Astrocyte of the spinal cord (primary cell): ENCODE data around the gene MT1F.
A peak's percentile ranks its signal among the peaks of the same experiment; 100 is the strongest.

ENCODE experiments used
- DNase-seq: peaks from one replicate; pipeline ENCODE4 v3.0.0; 2011; ENCODE audit warnings: low read depth, low spot score
- H3K4me3 ChIP-seq: 2 replicates; pipeline ENCODE4 v1.5.1; 2011; ENCODE audit warnings: low read depth, mild to moderate bottlenecking, low read length, moderate library complexity
- CTCF ChIP-seq: IDR thresholded peaks from 2 replicates; pipeline ENCODE4 v1.5.1; 2012; ENCODE audit warnings: low read depth, mild to moderate bottlenecking, low read length, inconsistent platforms
- in situ Hi-C: cut with HindIII; loops from 2 replicates; pipeline ENCODE4 v1.10.0; 2017; ENCODE audit warnings: low sequenced_read_pairs

The MT1F gene

GRCh38 chr16:56657555-56658326 is at the start of gene MT1F:
Gene MT1F (plus strand): TSS chr16:56657959. CDS start chr16:56658059, 100 bp downstream.
- DNase-seq: no peak
- no peak for TF ChIP-seq CTCF
- in situ Hi-C loops: no loop called here
- H3K4me3 ChIP-seq: peak within 1 kb of the TSS; percentile 43

- in situ Hi-C loops: no loop called here
Observed at GRCh38 chr16:56608043-56608875, 49.5 kb upstream of the MT1F start, which contains the start of gene MT2A. Gene MT2A (plus strand): TSS chr16:56608584. CDS start chr16:56608656, 72 bp downstream.

GRCh38 chr16:56608876-56609462 is 48.8 kb upstream of the MT1F start:
- peak overlapping the region; percentile 90 for H3K4me3 ChIP-seq
- no peak for TF ChIP-seq CTCF
- in situ Hi-C loops: no loop called here
- DNase-seq: no peak

More at GRCh38 chr16:56608043-56608875, 49.5 kb upstream of the MT1F start, which contains the start of gene MT2A:
- H3K4me3 ChIP-seq: peak within 1 kb of the TSS; percentile 90
- peak; percentile 99 for DNase-seq
- no peak for TF ChIP-seq CTCF

GRCh38 chr16:56609463-56609921 is 48.3 kb upstream of the MT1F start:
- no peak for TF ChIP-seq CTCF
- peak; percentile 92 for DNase-seq
- H3K4me3 ChIP-seq: peak overlapping the region; percentile 90
- in situ Hi-C loops: no loop called here

GRCh38 chr16:56610017-56610608 is 47.6 kb upstream of the MT1F start:
- peak; percentile 94 for DNase-seq
- peak overlapping the region; percentile 90 for H3K4me3 ChIP-seq
- in situ Hi-C loops: no loop called here
- TF ChIP-seq CTCF: no peak

- no peak overlapping the region for H3K4me3 ChIP-seq
- no peak for DNase-seq
- in situ Hi-C loops: no loop called here
- TF ChIP-seq CTCF: no peak
Observed at GRCh38 chr16:56610609-56611111, 47.1 kb upstream of the MT1F start.
